GM15510 (cell line): Measurements from ENCODE around the gene CACNA2D4.

ENCODE experiments used
- POLR2A ChIP-seq: IDR thresholded peaks from 3 replicates; pipeline ENCODE4 v1.6.1; 2011; ENCODE audit warnings: borderline replicate concordance; ENCODE audit not compliant: insufficient read length; ENCODE audit errors: extremely low read depth

Gene CACNA2D4

DNA sequence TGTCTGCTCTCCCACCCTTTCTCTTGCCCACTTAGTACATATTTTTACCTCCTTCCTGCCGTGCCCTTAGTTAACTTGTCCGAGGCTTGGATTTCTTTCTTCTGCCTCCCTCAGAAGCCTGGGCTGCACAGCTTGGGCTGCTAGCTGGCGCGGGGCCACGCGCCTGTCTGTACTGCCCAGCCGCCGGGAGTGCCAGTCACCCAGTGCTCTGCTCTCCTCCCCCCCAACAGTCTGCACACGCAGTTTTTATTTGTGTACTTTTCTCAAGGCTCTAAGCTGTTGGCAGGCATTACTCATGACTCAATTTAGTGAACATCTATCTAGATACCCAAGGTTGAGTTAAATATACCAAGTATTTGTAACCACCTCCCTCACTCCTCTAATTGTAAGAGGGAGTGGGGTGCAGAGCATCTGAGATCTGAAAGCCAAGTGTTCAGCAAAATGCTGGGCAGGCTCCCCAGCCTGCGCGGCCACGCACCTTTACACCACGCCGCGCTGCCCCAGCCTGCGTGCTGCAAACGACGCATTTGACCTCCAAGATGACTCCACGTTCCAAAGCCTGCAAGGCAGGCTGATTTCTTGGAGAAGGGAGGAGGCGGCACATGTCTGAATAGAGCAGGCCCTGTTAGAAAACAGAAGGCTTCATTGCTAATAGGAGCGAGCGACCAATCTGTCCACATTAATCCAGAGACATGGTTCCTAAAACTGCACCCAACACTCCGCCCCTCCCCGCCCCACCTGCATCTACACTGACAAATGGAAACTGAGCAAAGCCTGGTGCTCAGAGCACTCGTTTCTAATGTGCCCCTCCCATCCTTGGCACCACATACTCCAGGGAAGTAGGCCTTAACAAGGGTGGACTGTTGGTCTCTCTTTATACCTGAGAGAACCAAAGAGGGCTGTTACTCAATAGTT lies 18.2 kb upstream of the CACNA2D4 start:
- TF ChIP-seq POLR2A: no peak

DNA sequence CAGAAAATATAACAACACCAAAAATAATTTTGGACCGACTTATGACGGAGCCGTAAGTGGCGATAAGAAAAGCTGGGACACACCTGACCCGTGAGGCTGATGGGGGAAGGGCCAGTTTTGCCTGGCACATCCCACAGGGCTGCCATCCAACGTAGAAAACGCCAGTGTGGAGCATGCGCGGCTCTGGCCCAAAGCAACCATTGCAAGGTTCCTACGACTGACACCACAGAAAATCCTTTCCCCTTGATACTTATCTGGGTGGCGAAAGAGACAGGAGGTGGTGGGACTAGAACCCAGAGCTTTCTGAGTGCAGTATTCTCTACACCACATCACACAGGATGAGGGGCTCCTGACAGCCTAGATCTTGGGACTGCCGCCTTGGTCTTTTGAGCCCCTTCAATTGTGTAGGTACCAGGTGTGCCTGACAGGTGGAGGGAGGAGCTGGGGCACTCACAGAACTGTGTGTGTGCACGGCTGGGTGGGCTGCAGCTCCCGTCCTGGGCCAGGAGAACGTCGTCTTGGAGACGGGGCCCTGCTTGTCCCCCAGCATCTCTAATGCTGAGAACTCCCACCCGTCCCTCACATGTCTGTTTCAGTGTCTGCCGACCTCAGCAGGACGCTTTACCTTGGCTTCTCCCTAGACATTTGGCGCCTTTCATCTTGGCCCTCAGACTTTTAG lies 17.4 kb upstream of the CACNA2D4 start:
- no peak for TF ChIP-seq POLR2A

DNA sequence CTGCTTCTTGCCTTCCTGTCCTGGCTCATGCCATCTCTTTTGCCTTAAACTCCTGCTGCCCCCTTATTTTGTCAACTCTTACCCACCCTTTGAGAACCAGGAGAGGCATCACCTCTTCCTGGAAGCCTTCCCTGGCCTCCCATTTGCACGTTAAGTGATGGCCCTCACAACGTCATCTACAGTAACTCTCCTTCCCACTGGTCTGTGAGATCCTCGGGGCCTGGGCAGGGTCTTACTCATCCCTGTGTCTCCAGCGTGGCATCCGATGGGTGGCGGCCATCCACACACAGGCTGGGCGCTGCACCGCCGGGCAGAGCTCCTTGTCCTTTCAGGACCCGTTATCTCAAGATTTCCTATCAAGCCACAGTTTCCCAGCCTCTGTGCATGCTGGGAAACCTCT lies 16.8 kb upstream of the CACNA2D4 start:
- TF ChIP-seq POLR2A: no peak

DNA sequence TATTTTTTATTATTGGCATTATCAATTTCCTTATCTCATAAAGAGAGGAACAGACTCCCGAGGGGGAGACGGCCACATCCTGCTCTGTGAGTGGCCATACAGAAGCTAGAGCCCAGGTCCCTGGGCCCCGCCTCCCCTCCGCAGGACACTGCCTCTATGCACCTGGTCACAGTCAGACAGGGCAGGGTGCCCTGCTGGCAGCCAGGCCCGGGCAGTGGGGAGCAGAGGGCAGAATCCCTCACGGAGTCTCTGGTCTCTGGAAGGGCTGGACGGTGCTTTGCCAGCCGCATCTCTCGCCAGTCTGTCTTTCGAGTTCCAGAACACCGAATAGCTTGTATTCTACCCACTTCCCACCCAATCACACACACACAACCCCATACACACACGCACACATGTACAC lies 16.4 kb upstream of the CACNA2D4 start:
- no peak for TF ChIP-seq POLR2A

DNA sequence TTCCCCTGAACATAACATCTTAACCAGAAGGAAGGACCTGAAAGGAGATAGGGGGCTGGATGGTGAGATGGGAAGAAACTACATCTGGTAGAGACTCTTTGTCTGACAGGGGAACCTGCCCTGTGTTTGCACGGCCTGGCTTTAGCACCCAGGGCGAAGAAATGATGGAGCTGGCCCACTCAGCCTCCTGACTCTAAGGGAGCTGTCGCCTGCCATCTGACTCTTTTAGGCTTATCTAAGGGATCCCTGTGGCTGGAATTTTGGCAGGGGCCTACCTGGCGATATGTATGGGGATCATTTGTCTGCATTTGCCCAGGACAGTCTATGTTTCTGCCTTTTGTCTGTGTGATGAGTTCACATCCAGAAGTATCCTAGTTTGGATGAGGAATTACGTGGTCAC lies 15.6 kb upstream of the CACNA2D4 start:
- no peak for TF ChIP-seq POLR2A

DNA sequence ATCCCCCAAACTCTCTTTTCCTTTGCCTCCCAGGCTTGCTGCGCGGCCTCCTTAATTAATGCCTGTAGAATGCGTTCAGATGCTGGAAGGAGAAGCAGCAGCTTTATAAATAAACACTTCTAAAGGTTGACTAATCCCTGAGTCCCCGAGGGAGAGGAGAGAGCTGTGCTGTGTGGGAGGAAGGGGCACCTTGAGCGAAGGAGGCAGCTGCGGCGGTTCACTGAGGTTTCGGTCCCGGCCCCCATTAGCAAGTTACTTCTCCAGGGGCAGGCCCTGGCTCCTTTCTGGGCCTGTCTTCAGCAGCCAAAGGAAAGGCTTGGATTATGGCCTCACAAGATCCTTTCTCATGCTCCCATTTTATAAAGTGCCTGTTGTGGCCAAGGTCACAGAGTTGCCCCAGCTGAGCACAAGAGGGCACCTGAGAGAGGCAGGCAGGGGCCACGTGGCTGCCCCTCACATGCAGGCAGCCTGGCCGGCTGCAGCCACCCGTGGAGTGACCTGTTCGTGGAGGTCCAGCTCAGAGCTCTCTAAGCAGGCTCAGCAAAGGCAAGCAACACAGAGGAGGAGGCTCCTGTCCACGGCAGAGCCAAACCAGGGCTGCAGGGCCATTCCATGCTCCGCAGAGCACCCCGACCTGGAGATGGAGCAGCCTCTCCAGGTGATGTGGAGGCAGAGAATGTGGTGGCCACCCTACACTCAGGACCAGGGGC lies 15.0 kb upstream of the CACNA2D4 start:
- TF ChIP-seq POLR2A: no peak

DNA sequence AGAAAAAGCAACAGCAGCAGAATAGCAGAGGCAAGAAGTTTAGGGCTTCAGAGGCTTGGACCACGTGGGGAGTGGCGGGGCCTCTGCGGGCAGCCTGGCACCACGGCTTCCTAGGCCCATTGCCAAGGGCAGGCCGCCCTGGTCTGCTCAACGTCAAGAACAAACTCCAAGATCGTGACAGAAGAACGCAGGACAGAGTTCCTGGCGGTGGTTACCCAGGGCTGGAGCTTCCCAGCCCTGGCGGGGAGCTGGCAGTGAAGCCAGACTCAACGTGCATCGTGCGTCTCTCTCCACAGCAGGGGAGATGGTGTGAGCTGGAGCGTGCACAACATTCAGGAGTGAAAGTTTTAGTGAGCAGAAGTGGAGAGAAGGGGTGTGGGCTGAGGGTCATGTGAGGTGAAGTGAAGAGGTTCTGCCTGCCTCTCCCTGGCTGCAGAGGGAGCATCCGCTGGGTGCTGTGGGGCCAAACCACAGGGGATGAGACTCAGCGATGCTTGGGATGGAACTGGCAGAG lies 13.9 kb upstream of the CACNA2D4 start:
- TF ChIP-seq POLR2A: no peak

DNA sequence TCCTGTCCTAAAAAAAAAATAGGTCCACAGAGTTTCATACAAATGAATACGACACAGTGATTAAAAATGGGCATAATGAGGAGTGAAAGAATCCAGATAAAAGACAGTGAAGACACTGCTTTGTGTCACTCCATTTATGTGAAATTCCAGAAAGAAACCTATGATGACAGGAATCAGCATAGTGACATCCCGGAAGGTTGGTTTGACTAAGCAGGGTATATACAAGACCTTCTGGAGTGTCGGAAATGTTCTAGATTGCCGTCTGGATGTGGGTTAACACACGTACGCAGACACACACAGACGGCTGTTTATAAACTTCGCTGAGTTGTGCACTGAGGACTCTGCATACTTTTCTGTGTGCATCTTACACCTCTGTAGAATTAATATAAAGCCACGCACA lies 13.2 kb upstream of the CACNA2D4 start:
- no peak for TF ChIP-seq POLR2A

DNA sequence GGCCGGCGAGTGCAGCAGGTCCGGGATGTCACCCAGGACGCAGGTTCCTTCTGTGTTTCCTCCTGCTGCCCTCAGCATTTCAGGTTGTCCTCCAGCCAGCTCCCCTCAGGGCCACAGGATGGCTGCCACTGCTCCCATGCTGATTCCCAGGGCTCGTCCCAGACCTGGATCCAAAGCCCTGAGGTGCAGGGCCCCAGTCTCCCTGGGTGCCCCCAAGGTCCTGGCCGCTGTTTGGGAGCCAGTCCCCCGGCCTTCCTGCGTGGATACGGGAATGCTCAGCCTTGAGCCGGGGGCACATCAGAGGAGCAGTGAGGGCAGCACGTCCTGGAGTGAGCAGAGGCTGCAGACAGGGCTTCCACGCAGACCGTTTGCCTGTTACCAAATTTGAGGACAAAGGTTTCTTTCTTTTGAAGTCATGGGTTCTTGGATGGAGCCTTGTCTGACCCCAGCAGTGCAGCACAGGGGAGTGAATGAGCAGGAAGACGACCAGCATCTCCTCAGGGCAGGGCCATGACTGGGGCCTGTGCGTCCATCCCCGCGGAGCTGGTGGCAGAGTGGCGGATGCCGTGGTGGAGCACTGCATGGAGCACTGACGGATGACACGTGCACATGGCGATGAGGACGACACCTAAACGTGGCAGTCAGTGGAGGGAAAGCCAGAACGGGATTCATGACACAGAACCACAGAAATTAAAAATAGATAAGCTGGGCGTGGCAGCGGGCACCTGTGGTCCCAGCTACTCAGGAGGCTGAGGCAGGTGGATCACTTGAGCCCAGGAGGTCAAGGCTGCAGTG lies 12.5 kb upstream of the CACNA2D4 start:
- no peak for TF ChIP-seq POLR2A

DNA sequence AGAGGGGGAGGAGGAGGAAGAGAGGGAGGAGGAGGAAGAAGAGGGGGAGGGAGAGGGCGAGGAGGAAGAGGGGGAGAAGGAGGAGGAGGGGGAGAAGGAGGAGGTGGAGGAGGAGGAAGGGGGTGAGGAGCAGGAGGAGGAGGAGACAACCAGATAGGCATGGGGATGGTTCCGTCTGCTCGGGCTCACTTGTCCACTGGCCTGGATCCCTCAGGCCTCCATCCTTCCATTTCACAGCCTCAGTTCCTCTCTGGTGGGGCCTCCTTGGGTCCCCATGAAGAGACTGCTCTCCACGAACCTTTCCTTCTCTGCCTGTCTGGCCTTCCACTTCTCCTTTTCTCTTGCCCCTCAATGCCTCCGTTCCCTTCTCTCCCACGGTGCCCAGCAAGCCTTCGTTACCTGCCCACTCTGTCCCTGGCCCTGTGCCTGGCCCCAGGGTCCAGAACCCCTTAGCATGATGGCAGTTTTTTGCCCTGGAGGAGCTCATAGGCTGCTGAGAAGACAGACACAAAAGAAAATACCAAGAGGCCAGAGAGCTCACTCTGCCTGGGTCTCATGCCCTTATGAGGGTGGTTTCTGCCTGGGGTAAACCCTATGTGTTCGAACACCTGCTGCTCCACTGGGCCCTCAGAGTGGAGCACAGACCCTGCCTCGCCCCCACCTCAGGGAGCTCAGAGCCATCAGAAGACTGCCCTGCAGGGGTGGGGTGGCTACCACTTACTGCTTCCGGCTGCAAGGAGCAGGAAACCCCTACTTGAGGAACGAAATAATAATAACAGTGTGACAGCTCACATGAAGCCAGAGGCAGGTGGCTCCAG lies 11.7 kb upstream of the CACNA2D4 start:
- TF ChIP-seq POLR2A: no peak

DNA sequence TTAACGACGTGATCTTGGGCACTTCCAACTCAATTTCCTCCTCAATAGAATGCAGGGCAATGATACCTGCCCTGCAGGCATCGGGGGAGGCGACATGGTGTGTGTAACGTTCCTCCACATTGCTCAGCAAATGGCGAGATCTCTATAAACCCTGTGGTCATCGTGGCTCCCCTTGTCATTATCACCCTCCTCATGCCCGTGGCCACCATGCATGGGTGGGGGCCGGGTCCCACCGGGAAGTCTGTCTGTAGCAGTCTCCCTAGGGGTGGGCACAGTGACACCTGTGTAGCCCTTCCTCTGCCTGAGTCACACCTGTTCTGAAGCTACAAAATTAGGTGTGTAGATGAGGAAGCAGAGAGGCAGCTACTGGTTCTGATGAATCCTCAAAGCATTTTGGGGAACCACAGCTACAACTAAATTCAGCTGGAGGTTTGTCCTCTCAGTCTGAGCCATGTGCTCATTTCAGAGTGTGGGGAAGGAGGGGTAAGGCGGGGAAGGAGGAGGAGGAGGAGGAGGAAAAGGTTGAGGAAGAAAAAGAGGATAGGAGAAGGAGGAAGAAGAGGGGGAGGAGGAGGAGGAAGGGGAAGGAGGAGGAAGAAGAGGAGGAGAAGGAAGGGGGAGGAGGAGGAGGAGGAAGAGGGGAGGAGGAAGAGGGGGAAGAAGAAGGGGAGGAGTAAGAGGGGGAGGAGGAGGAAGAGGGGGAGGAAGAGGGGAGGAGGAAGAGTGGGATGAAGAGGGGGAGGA lies 11.0 kb upstream of the CACNA2D4 start:
- TF ChIP-seq POLR2A: no peak

DNA sequence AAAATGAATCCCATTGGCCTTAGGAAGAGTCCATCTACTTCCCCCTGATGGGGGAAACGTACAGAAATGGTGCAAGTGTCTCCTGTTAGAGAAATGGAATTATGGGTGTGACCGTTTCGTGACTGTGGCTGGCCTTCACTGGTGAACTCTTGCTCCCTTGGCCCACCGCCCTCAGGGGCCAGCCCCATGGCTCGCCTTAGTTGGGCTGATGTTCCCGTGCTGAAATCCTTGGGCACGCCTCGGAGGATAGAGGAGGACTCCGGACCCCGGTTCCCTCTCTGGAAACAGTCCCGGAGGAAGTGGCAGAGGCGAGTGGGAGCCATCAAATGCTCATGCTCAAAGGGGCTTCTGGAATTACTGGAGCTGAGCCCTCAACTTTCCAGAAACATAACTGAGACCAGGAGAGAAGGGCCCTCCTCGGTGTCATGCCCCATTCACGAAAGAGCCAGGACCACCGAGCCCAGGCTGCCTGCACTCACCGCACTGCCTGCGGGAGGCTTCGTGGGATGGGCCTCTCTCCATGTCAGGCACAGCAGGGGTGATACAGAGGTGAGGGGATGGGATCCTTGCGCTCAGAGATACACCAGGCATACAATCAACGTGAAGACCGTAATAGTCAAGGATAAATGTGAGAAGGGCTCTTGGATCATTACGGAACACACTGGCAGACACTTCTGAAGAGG lies 10.1 kb upstream of the CACNA2D4 start:
- TF ChIP-seq POLR2A: no peak
